ENCODE measurements around the gene CMBL.

Gene CMBL

DNA sequence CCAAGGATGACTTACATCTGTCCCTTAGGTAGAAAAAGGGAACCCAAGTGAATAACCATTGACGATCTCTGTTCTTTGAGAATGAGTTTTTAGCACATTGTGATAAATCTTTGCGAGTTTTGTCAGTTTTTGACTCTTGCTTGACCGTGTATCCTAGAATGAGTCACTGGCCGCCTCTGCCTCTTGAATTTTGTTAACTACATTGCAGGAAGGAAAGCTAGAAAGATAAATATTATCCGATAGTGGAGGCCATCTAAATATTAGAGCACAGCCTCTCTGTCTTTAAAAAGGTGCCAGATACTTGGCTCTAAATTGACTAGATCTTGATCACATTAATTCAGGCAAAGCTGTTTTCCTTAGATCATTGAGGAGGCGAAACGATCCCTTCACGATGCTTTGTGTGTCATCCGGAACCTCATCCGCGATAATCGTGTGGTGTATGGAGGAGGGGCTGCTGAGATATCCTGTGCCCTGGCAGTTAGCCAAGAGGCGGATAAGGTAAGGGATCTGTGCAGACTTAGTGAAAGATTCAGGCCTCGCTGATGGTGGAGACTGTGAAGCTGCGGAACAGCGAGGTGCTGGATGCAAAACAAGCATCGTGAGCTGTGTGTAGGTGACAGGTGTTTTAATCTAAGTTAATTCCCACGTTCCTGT lies 45.5 kb downstream of the CMBL start:
- Histone ChIP-seq H3K36me3 (ENCODE audit: insufficient read depth, low read length) (peaks cover 92% of the 10 kb centered on the region), H4K20me1 (ENCODE audit: insufficient read depth, low read length, poor library complexity, severe bottlenecking) (peaks cover 27% of the 10 kb centered on the region), H3K4me3 (ENCODE audit: low read length, poor library complexity, severe bottlenecking) (no peak overlapping the region), H3K9me3 (ENCODE audit: insufficient read depth, low read depth, low read length) (no peaks in the 10 kb centered on the region), H3K9me2 (replicated peaks; ENCODE audit: low read depth, low read length) (no peaks in the 10 kb centered on the region), H3K4me2 (ENCODE audit: low read depth, low read length, poor library complexity, severe bottlenecking) (no peak overlapping the region), H3F3A (ENCODE audit: low read depth) (peaks cover 7% of the 10 kb centered on the region; the same call in 1 of the 2 replicates), H3K4me1 (ENCODE audit: insufficient read depth, low read length, poor library complexity, severe bottlenecking) (no peaks in the 10 kb centered on the region), H3K27me3 (ENCODE audit: insufficient read depth, low read length, poor library complexity, severe bottlenecking) (no peaks in the 10 kb centered on the region), H3K79me2 (ENCODE audit: insufficient read depth, low read length) (peaks cover 22% of the 10 kb centered on the region), H3K9ac (ENCODE audit: low read depth, low read length, poor library complexity, severe bottlenecking) (no peak overlapping the region), H2AFZ (ENCODE audit: low read length) (no peak overlapping the region)
- TF ChIP-seq EZH2phosphoT487 (IDR thresholded peaks at IDR 0.05; ENCODE audit: borderline replicate concordance), result no peak
- TF ChIP-seq, protein P1, sequence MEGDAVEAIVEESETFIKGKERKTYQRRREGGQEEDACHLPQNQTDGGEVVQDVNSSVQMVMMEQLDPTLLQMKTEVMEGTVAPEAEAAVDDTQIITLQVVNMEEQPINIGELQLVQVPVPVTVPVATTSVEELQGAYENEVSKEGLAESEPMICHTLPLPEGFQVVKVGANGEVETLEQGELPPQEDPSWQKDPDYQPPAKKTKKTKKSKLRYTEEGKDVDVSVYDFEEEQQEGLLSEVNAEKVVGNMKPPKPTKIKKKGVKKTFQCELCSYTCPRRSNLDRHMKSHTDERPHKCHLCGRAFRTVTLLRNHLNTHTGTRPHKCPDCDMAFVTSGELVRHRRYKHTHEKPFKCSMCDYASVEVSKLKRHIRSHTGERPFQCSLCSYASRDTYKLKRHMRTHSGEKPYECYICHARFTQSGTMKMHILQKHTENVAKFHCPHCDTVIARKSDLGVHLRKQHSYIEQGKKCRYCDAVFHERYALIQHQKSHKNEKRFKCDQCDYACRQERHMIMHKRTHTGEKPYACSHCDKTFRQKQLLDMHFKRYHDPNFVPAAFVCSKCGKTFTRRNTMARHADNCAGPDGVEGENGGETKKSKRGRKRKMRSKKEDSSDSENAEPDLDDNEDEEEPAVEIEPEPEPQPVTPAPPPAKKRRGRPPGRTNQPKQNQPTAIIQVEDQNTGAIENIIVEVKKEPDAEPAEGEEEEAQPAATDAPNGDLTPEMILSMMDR (conservative IDR thresholded peaks at IDR 0.05; ENCODE audit: low read length), result no peak

DNA sequence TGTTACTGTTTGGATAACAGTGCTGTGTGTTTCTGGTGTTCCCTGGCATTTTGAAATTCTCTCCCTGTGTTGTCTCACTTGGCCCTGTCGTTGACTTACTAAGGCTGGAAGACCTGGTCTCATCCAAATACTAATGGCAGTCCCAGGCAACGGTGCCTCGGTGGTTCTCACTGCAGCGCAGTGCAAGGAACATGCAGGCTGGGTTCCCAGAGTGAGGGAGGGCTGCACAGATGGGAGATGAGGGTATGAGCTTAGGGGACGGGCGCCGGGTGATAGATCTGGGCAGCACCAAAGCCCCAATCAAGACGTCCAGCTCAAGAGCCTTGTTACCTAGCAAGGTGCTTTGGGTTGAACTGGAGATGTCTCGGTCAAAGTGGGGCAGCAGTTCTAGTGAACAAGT lies 46.6 kb downstream of the CMBL start:
- Histone ChIP-seq H3K9me3 (ENCODE audit: insufficient read depth, low read depth, low read length) (no peaks in the 10 kb centered on the region), H3K36me3 (ENCODE audit: insufficient read depth, low read length) (peaks cover 100% of the 10 kb centered on the region), H3F3A (ENCODE audit: low read depth) (peaks cover 7% of the 10 kb centered on the region; the same call in 1 of the 2 replicates), H3K4me1 (ENCODE audit: insufficient read depth, low read length, poor library complexity, severe bottlenecking) (peaks cover under 1% of the 10 kb centered on the region), H3K27me3 (ENCODE audit: insufficient read depth, low read length, poor library complexity, severe bottlenecking) (no peaks in the 10 kb centered on the region), H3K9me2 (replicated peaks; ENCODE audit: low read depth, low read length) (no peaks in the 10 kb centered on the region), H3K79me2 (ENCODE audit: insufficient read depth, low read length) (peaks cover 34% of the 10 kb centered on the region), H2AFZ (ENCODE audit: low read length) (no peak overlapping the region), H3K9ac (ENCODE audit: low read depth, low read length, poor library complexity, severe bottlenecking) (no peak overlapping the region), H3K4me3 (ENCODE audit: low read length, poor library complexity, severe bottlenecking) (no peak overlapping the region), H4K20me1 (ENCODE audit: insufficient read depth, low read length, poor library complexity, severe bottlenecking) (peaks cover 39% of the 10 kb centered on the region), H3K4me2 (ENCODE audit: low read depth, low read length, poor library complexity, severe bottlenecking) (no peak overlapping the region)
- TF ChIP-seq EZH2phosphoT487 (IDR thresholded peaks at IDR 0.05; ENCODE audit: borderline replicate concordance), result no peak
- TF ChIP-seq, protein P1 (conservative IDR thresholded peaks at IDR 0.05; ENCODE audit: low read length), result no peak

DNA sequence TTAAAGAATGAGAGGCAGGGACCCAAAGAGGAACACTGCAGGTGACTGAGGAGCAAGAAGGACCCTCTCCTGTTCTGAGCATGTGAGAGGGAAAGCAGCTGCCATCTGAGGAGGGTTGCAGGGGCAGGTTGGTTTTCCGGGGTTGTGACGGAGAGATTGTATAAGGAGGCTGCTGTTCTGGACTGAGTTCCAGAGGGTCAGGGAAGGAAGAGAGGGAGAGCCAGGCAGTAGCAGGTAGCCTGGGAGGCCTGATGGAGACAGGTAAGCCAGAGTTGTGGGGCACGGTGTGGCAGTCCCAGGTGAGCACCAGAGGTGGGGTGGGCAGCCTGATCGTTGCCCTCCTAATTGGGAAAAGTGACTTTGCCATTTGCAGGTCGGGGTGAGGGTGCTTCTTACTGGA lies 47.8 kb downstream of the CMBL start:
- Histone ChIP-seq H3K4me2 (ENCODE audit: low read depth, low read length, poor library complexity, severe bottlenecking) (no peak overlapping the region), H3K9me2 (replicated peaks; ENCODE audit: low read depth, low read length) (no peaks in the 10 kb centered on the region), H3K9me3 (ENCODE audit: insufficient read depth, low read depth, low read length) (no peaks in the 10 kb centered on the region), H3K4me3 (ENCODE audit: low read length, poor library complexity, severe bottlenecking) (no peak overlapping the region), H3K36me3 (ENCODE audit: insufficient read depth, low read length) (peaks cover 100% of the 10 kb centered on the region), H3K79me2 (ENCODE audit: insufficient read depth, low read length) (peaks cover 46% of the 10 kb centered on the region), H3K27me3 (ENCODE audit: insufficient read depth, low read length, poor library complexity, severe bottlenecking) (no peaks in the 10 kb centered on the region), H2AFZ (ENCODE audit: low read length) (no peak overlapping the region), H3F3A (ENCODE audit: low read depth) (peaks cover 7% of the 10 kb centered on the region; the same call in 1 of the 2 replicates), H3K9ac (ENCODE audit: low read depth, low read length, poor library complexity, severe bottlenecking) (no peak overlapping the region), H4K20me1 (ENCODE audit: insufficient read depth, low read length, poor library complexity, severe bottlenecking) (peaks cover 49% of the 10 kb centered on the region), H3K4me1 (ENCODE audit: insufficient read depth, low read length, poor library complexity, severe bottlenecking) (peaks cover 12% of the 10 kb centered on the region)
- TF ChIP-seq, protein P1 (conservative IDR thresholded peaks at IDR 0.05; ENCODE audit: low read length), result no peak
- TF ChIP-seq EZH2phosphoT487 (IDR thresholded peaks at IDR 0.05; ENCODE audit: borderline replicate concordance), result no peak
